ENCODE measurements around the gene MIA.

Gene MIA

GRCh38 chr19:40745402-40745780 is 29.9 kb upstream of the MIA start:
- no peak overlapping the region for H3K9ac ChIP-seq (ENCODE audit: low read length)
- H3K79me2 ChIP-seq (ENCODE audit: insufficient read depth, low read length): no peaks in the 10 kb centered on the region
- no peak overlapping the region for H3K4me2 ChIP-seq (ENCODE audit: low read length)
- H3F3A ChIP-seq (ENCODE audit: insufficient read depth, low read length): no peaks in the 10 kb centered on the region
- H3K36me3 ChIP-seq (ENCODE audit: insufficient read depth, low read length): no peaks in the 10 kb centered on the region
- H3K9me3 ChIP-seq (ENCODE audit: low read length): no peaks in the 10 kb centered on the region
- TF ChIP-seq CTCF (IDR thresholded peaks at IDR 0.05; ENCODE audit: low read length): no peak
- TF ChIP-seq EZH2 (IDR thresholded peaks at IDR 0.05; ENCODE audit: borderline replicate concordance, low read length): no peak
- H3K4me1 ChIP-seq (ENCODE audit: insufficient read depth, low read length, severe bottlenecking): peaks cover 27% of the 10 kb centered on the region
- H3K27me3 ChIP-seq (ENCODE audit: insufficient read depth, low read length): no peaks in the 10 kb centered on the region
- no peak overlapping the region for H3K27ac ChIP-seq (ENCODE audit: low read depth, low read length, poor library complexity, severe bottlenecking)
- no peaks in the 10 kb centered on the region for H3K9me2 ChIP-seq (ENCODE audit: low read depth, low read length)
- no peak overlapping the region for H2AFZ ChIP-seq (ENCODE audit: low read length)
- no peak overlapping the region for H3K4me3 ChIP-seq (ENCODE audit: low read depth, low read length, poor library complexity, severe bottlenecking)
- H4K20me1 ChIP-seq (ENCODE audit: insufficient read depth, low read length): no peaks in the 10 kb centered on the region

GRCh38 chr19:40747536-40747935 is 27.8 kb upstream of the MIA start:
- Histone ChIP-seq H3K79me2 (ENCODE audit: insufficient read depth, low read length) (peaks cover 15% of the 10 kb centered on the region), H3F3A (ENCODE audit: insufficient read depth, low read length) (no peaks in the 10 kb centered on the region), H4K20me1 (ENCODE audit: insufficient read depth, low read length) (no peaks in the 10 kb centered on the region), H3K36me3 (ENCODE audit: insufficient read depth, low read length) (peaks cover 14% of the 10 kb centered on the region), H3K9ac (ENCODE audit: low read length) (no peak overlapping the region), H3K4me2 (ENCODE audit: low read length) (no peak overlapping the region), H2AFZ (ENCODE audit: low read length) (no peak overlapping the region), H3K27ac (ENCODE audit: low read depth, low read length, poor library complexity, severe bottlenecking) (peak overlapping the region; percentile 83), H3K27me3 (ENCODE audit: insufficient read depth, low read length) (no peaks in the 10 kb centered on the region), H3K4me3 (ENCODE audit: low read depth, low read length, poor library complexity, severe bottlenecking) (no peak overlapping the region), H3K9me3 (ENCODE audit: low read length) (no peaks in the 10 kb centered on the region), H3K4me1 (ENCODE audit: insufficient read depth, low read length, severe bottlenecking) (peaks cover 31% of the 10 kb centered on the region), H3K9me2 (ENCODE audit: low read depth, low read length) (no peaks in the 10 kb centered on the region)
- TF ChIP-seq CTCF (IDR thresholded peaks at IDR 0.05; ENCODE audit: low read length) (no peak), EZH2 (IDR thresholded peaks at IDR 0.05; ENCODE audit: borderline replicate concordance, low read length) (no peak)

GRCh38 chr19:40750058-40750873 is 25.1 kb upstream of the MIA start, which contains the start of gene ACTMAP:
Gene ACTMAP (minus strand): TSS chr19:40750477. CDS start chr19:40749803, 674 bp downstream.
- Histone ChIP-seq H3K9me3 (ENCODE audit: low read length) (no peaks in the 10 kb centered on the region), H3K36me3 (ENCODE audit: insufficient read depth, low read length) (peaks cover 34% of the 10 kb centered on the region), H3F3A (ENCODE audit: insufficient read depth, low read length) (no peaks in the 10 kb centered on the region), H3K4me2 (ENCODE audit: low read length) (peak within 1 kb of the TSS; percentile 75), H3K27ac (ENCODE audit: low read depth, low read length, poor library complexity, severe bottlenecking) (peak within 1 kb of the TSS; percentile 84), H2AFZ (ENCODE audit: low read length) (no peak within 1 kb of the TSS), H3K9me2 (ENCODE audit: low read depth, low read length) (no peaks in the 10 kb centered on the region), H3K79me2 (ENCODE audit: insufficient read depth, low read length) (peaks cover 42% of the 10 kb centered on the region), H3K4me3 (ENCODE audit: low read depth, low read length, poor library complexity, severe bottlenecking) (peak within 1 kb of the TSS; percentile 89), H3K4me1 (ENCODE audit: insufficient read depth, low read length, severe bottlenecking) (peaks cover 53% of the 10 kb centered on the region), H4K20me1 (ENCODE audit: insufficient read depth, low read length) (no peaks in the 10 kb centered on the region), H3K9ac (ENCODE audit: low read length) (peak within 1 kb of the TSS; percentile 98), H3K27me3 (ENCODE audit: insufficient read depth, low read length) (no peaks in the 10 kb centered on the region)
- TF ChIP-seq EZH2 (IDR thresholded peaks at IDR 0.05; ENCODE audit: borderline replicate concordance, low read length) (no peak), CTCF (IDR thresholded peaks at IDR 0.05; ENCODE audit: low read length) (no peak)

All from OCI-LY1 (cell line).